ENCODE data around the gene KRT77.

DNA sequence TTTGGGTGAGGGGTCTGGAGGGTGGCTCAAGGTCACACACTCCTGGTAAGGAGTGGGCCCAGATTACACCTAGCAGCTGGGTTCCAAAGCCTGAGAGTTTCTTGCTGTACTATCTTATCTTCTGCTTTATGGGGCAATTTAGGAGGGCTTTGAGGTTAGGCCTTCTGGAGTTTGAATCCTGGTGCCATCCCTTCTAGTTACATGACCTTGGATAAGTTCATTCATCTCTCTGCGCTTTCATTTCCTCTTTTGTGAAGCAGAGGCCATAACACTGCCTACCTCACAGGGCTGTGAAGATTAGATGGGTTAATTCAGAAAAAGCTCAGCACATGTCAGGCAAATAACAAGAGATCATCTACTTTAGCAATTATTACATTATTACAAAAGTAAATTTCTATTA is 7.4 kb upstream of the KRT77 start:
- TF ChIP-seq, protein P1, sequence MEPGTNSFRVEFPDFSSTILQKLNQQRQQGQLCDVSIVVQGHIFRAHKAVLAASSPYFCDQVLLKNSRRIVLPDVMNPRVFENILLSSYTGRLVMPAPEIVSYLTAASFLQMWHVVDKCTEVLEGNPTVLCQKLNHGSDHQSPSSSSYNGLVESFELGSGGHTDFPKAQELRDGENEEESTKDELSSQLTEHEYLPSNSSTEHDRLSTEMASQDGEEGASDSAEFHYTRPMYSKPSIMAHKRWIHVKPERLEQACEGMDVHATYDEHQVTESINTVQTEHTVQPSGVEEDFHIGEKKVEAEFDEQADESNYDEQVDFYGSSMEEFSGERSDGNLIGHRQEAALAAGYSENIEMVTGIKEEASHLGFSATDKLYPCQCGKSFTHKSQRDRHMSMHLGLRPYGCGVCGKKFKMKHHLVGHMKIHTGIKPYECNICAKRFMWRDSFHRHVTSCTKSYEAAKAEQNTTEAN (CRISPR knock-in tag; IDR thresholded peaks at IDR 0.05): no peak
- TF ChIP-seq, protein P2, sequence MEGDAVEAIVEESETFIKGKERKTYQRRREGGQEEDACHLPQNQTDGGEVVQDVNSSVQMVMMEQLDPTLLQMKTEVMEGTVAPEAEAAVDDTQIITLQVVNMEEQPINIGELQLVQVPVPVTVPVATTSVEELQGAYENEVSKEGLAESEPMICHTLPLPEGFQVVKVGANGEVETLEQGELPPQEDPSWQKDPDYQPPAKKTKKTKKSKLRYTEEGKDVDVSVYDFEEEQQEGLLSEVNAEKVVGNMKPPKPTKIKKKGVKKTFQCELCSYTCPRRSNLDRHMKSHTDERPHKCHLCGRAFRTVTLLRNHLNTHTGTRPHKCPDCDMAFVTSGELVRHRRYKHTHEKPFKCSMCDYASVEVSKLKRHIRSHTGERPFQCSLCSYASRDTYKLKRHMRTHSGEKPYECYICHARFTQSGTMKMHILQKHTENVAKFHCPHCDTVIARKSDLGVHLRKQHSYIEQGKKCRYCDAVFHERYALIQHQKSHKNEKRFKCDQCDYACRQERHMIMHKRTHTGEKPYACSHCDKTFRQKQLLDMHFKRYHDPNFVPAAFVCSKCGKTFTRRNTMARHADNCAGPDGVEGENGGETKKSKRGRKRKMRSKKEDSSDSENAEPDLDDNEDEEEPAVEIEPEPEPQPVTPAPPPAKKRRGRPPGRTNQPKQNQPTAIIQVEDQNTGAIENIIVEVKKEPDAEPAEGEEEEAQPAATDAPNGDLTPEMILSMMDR (IDR thresholded peaks at IDR 0.05): no peak
- TF ChIP-seq NR1H2 (CRISPR knock-in tag; IDR thresholded peaks at IDR 0.05) (no peak), IRF2 (CRISPR knock-in tag; IDR thresholded peaks at IDR 0.05; ENCODE audit: borderline replicate concordance, low read depth) (no peak), ATF1 (CRISPR knock-in tag; IDR thresholded peaks at IDR 0.05) (no peak), ATF2 (CRISPR knock-in tag; IDR thresholded peaks at IDR 0.05; ENCODE audit: borderline replicate concordance, low read depth) (no peak), STAT6 (CRISPR knock-in tag; conservative IDR thresholded peaks at IDR 0.05; ENCODE audit: low read depth) (no peak), NFE2L1 (CRISPR knock-in tag; IDR thresholded peaks at IDR 0.05) (no peak), ZNF423 (CRISPR knock-in tag; IDR thresholded peaks at IDR 0.05) (no peak), ARID4B (CRISPR knock-in tag; IDR thresholded peaks at IDR 0.05; ENCODE audit: borderline replicate concordance) (no peak), TP53 (CRISPR knock-in tag; IDR thresholded peaks at IDR 0.05) (no peak), TCF7 (CRISPR knock-in tag; IDR thresholded peaks at IDR 0.05; ENCODE audit: low read depth) (no peak), HMGXB4 (CRISPR knock-in tag; IDR thresholded peaks at IDR 0.05) (no peak)

All from WTC11 (cell line).